M059J (cell line): ENCODE data around the gene MMD. TPM values are rescaled to one million over a fixed set of nuclear protein-coding genes. Genes with fewer than 3 reads are reported as not detected.
"Not testable (repeated sequence)": the region's sequence is repeated elsewhere in the genome, so short reads cannot be mapped to it uniquely, and the experiment has no call there.

Experiments
- DNase-seq: peaks from one replicate; pipeline ENCODE4 v3.0.0-alpha.2; 2012; ENCODE audit warnings: low read depth
- total RNA-seq: library from RNA; depleted of rRNA; stranded (reverse); fragments of >200 nt; shearing (Covaris generic); gene quantifications from 2 replicates; pipeline ENCODE4 v1.2.3, GENCODE V29; 2014; rRNA removed

Gene MMD, protein sequence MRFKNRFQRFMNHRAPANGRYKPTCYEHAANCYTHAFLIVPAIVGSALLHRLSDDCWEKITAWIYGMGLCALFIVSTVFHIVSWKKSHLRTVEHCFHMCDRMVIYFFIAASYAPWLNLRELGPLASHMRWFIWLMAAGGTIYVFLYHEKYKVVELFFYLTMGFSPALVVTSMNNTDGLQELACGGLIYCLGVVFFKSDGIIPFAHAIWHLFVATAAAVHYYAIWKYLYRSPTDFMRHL
- 28.6 and 35.2 TPM in 2 replicates for total RNA-seq

DNA sequence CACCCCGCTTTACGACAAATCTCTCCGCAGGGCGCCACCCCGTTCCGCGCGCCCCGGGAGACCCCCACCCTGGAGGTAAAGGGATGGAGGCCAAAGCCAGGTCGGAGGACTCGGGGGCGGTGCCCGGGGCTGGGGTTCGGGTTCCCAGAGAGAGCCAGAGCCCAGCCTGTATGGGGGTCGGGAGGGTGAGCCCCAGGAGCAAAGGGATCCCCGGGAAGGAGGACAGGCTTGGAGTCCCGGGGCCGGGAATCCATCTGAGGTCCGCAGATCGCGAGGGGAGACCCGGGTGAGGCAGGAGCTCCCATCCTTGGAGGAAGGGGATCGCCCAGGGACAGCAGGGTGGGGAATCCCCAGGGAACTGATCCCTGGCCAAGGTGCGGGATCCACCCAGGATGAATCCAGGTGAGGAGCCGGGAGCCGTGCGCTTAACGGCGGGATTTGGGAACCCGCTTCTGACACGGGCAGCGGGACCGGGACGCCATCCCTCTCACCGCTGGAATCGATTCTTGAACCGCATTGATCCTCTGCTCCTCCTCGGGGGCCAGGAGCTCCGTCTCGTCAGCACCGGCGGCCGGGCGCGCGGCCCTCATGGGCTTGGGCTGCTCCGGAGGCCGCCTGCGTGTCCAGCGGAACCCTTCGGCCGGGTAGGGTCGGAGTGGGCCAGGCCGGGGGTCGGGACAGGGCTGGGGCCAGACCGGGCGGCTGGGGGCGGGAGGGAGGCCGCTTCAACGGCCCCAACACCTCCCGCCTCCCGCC is at the start of gene MMD:
Gene MMD (minus strand): TSS at position 657 of the 756 bp plus-strand sequence. CDS start 140 bp downstream, at position 517.
- DNase-seq, result peak; percentile 33

DNA sequence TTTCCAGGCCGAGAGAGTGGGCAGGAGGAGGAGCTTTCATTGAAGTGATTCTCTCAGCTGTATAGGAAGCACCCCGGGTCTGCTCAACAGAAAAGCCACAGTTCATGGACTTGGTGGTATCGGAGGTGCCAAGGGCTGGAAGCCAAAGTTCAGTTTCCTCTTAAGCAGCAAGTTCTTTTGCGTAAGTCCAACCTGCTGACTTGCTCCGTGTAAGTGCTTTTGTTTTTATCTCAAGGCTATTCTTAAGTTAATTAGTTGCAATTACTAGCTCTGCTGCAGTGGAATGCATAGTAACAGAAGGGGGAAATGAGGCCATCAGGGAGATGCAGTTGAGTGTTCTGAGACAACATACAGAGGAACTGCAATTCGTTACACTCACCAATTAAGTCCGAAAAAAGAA is 45.0 kb upstream of the MMD start:
- DNase-seq, result no peak

DNA sequence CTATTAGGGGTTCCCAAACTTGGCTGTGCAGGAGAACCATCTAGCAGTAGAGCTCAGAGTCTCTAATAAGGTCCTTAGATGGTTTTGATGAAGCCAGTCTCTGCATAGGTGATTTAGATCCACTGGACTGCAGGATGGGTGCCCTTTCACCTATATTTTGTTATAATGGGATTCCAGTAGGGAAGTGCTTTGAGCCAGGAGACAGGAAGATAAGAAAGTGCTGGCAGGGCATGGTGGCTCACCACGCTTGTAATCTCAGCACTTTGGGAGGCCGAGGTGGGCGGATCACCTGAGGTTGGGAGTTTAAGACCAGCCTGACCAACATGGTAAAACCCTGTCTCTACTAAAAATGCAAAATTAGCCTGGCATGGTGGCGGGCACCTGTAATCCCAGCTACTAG is 44.1 kb upstream of the MMD start:
- DNase-seq, result not testable (repeated sequence)

DNA sequence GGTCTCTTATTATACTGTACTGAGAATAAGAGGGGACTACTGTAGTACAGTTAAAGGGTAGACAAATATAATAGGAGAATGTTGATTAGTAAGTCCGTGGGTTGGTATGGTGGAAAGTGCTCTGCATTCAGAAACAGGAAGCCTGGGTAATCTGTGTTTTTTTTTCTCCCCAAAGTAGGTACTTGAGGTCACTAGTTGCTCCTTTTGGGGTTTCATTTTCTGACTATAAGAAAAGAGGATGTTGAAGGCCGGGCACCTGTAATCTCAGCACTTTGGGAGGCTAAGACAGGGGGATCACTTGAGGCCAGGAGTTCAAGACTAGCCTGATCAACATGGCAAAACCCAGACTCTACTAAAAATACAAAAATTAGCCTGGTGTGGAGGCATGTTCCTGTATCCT is 42.0 kb upstream of the MMD start:
- no peak for DNase-seq

DNA sequence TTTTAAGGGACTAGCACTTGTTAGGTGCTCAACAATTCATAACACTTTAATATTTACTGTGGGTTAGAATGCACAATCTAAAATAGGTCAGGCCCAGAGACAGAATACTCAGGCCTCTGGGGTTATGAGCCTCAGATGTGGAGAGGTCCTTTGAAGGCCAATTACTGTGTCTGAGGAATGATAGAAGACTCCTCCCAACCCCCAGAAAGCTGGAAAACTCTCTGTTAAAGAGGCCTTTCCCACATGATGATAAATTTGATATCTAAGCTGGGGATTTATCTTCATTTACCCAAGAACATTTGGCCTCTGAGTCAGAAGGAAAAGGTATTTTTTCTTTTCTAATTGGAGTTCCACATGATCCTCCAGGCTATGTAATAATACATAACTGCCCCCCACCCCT is 41.1 kb upstream of the MMD start:
- DNase-seq, result peak; percentile 45

DNA sequence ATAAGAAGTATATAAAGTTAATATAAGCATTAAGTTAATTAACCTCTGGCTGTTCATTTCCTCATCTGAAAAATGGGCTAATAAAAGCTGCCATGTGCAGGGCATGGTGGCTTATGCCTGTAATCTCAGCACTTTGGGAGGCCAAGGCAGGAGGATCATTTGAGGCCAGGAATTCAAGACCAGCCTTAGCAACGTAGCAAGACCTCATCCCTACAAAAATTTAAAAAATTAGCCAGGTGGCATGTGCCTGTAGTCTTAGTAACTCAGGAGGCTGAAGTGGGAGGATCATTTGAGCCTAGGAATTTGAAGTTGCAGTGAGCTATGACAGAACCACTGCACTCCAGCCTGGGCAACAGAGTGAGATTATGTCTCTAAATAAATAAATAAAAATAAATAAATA is 40.6 kb upstream of the MMD start:
- DNase-seq, result no peak

DNA sequence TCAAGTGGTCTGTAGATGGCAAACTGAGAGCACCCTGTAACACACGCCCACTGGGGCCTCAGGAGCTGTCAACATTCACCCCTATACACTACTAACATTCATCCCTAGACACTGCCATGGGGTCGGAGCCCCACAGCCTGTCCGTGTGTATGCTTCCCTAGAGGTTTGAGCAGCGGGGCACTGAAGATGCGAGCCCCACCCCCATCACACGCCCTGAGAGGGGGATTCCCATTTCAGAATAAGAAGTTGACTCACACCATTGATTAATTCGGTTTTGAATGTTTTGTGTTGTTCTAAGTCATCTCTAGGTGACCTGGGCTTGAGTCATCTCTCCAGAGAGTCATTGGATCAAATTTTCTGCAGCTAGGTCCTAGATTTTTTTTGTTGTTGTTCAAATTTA is 37.3 kb upstream of the MMD start:
- peak; percentile 89 for DNase-seq

DNA sequence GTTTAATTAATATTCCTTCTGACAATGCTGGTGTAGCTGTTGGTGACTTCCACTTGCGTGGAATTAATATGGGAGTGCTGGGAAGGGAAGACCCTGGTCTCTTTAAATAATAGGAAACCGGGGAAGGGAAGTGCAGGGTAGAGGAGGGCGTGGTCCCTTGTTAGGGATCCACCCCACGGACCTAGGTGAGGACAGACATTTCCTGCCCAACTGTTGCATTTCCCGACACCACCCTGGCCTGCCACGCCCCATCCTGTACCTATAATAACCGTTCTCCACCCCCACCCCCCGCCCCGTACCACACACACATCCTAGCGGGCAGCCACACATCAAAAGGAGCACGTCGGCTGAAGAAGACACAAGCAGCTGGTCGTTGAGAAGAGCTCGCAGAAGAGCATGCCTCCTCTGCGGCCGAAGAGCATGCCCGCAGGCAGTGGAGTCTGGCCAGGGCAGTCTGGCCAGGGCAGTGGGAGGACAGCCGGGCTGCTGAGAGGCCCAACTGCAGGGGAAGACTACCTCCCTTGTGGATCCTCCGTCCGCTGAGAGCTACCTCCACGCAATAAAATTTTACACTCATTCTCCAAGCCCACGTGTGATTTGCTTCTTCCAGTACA is 36.8 kb upstream of the MMD start:
- no peak for DNase-seq

DNA sequence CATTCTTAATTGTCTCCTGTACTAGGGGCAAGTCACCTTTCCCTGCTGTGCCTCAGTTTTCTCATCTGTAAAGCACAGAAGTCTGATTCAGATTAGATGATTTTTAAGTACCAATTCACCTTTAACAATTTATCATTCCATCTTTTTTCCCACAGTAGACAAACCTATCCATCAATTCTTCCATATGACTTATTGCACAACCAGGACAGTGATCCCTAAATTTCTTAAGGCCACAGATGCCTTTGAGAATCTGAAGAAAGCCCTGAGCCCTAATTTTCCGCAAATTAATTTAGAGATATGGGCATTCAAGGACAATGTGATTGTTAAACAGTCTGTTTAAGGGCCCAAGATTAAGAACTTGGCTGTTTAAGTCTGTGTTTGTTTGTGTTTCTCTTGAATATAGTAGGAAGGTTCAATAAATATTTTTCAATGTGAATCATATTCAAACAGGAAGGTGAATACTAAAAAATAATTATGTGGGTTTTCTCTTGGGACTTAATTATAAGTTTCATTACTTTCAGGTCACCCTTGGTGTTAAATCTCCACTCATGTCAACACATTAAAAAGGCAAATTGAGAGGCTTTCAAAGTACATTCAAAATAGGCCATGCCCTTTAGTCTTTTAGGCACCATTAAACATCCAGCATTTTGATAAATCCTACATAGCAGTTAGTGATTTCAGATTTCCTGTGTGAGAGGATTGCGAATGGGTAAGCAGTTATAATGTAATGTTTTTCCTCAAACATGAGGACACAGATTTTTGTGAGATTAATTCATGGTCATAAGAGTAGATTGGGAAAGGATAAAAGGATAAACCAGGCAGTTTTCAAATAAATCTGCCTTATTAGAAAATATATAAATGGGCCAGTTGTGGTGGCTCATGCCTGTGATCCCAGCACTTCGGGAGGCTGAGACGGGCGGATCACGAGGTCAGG is 34.9 kb upstream of the MMD start:
- DNase-seq, result no peak

DNA sequence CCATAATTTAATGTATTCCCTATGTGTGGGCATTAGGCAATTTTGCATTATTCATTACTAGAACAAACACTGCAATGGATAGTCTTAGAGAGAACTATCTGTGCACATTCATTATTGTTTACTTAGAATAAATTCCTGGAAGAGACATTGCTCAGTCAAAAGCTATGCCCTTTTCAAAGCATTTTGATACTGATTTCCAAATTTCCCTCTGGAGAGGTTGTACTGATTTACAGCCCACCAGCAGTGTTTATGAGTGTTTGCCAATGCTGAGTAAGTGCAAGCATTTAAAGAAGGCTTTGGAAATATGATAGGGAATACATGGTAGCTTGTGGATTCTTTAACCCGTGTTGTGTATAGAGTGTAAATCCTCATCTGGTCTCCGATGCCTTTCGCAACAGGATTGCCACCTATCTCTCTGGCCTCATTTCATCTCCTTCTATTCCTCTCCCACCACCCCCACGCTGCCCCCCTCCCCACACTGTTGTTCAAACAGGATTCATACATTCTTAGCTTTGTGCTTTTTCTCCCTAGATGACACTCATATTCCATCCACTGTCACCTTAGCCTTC is 33.4 kb upstream of the MMD start:
- DNase-seq, result peak; percentile 83

DNA sequence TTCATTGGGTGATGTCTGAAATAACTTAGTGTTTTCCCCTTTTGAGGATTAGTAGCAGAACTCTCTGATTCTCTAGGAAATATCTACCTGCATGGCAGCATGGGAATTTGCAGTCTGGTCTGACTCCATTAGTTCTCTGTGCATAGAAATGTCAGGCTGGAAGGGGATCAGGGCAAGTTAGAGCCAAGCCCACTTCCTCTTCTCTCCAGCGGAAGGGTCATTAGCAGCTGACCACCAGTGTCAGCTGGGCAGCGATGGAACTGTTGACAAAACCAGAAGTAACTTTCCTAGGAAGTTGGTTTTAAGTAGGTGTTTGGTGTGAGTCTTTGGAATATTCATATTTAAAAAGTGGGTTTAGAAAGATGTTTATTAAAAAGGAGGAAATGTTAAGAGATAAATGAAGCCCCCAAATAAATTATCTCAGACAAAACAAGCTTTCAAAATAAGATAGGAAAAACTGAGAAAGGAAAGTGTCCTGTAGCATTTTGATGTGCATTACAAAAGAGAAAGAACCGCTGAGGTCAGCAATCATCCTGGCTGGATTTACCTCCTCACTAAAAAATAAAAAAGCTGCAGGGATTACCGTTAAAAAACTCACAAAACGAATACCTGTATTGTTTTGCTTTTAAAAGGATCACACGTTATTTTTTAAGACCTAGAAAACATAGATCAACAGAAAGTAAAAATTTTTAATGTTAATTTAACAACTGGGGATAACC is 32.4 kb upstream of the MMD start:
- DNase-seq, result no peak

DNA sequence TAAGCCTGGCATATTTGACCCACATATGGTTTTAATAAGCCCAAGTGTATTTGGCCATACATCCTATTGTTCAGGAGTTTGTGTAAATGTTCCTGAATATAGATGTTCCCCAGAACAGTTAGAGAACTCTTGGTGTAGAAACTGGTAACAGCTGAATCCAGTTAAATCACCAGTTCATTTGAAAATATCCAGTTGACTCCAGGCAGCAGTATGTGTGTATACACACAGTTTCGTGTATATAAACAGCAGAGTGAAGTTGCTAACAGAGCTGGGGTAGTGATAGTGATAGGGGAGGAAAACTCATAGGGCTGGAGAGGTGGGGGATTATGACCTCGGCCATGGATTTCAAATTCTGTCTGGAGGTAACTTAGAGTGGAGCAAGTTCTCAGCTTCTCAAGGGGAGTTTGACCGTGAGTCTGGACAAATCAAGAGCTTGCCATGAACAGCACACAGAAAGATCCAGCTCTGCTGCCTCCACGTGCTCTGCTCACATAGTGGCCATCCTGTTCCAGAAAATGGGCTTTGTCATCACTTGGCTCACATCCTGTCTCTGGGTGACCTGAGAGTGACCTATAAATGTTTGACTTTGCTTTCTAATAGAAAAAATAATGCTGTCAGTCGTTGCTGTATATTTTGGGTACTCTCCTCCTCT is 30.6 kb upstream of the MMD start:
- DNase-seq, result peak; percentile 86

DNA sequence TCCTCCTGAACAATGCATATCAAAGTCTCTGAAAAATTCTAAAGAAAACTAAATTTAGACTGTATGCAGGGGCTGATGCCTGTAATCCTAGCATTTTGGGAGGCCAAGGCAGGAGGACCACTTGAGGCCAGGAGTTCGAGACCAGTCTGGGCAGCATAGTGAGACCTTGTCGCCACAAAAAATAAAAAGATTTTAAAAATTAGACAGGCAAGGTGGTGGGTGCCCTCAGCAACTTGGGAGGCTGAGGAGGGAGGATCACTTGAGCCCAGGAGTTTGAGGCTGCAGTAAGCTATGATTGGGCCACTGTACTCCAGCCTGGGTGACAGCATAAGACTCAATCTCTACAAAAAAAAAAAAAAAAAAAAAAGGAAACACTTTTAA is 30.1 kb upstream of the MMD start:
- DNase-seq, result no peak

DNA sequence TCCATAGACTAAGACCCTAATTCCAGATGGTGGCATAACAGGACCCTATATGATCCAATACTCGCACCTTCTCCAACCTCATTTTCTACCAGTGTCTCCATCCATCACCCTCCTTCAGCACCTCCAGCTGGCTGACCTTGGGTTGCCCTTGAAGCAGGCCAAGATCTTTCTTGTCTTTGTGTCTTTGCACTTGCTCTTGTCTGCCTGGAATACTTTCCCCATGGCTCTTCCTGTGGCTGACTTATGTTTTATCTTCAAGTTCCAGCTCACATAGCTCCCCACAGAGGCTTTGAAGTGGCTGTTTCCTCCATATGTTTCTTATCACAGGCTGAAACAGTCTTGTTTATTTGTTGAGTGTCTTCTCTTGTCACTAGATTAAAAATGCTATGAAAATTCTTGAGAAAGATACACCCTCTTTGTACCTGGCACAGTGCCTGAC is 29.6 kb upstream of the MMD start:
- peak; percentile 43 for DNase-seq

DNA sequence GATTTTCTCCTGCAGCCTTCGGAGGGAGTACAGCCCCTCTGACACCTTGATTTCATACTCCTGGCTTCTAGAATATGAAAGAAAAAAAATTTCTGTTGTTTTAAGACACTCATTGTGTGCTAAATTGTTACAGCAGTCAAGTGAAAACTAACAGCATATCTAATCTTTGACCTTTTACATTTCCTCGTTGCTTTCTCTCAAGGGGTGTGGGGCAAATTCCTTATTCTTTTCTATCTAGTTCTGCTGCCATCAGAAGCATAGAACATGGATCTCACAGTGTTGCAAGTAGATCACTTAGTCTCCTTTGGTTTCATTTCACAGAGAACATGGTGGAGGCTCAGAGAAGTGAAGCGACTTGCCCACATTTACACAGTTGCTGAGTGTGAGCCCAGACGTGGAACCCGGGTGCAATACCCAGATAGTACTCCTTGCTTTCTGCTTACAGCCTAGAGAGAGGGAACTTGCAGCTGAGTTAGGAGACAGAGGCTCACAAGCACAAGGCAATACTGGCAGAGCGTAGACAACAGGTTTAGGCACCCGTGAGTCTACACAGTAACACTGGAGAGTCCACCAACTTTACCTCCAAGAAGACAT is 28.7 kb upstream of the MMD start:
- no peak for DNase-seq

DNA sequence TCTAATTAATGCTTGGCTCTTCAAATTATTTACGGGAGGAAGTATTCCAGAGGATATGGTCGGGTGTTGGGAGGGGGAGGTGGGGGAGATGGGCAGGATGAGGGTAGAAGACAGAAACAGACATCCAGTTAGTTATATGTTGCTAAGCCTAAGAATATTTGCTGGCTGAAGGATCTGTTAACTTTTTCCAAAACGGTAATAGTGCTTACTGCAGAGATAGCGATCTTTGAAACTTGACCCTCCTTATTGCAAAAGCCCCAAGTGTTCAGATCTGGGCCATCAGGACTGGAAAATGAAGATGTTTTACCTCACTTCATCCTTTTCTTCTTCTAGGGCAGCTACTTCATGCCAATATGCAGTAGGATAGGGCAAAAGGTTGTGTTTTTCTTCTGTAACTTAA is 27.0 kb upstream of the MMD start:
- peak; percentile 80 for DNase-seq

DNA sequence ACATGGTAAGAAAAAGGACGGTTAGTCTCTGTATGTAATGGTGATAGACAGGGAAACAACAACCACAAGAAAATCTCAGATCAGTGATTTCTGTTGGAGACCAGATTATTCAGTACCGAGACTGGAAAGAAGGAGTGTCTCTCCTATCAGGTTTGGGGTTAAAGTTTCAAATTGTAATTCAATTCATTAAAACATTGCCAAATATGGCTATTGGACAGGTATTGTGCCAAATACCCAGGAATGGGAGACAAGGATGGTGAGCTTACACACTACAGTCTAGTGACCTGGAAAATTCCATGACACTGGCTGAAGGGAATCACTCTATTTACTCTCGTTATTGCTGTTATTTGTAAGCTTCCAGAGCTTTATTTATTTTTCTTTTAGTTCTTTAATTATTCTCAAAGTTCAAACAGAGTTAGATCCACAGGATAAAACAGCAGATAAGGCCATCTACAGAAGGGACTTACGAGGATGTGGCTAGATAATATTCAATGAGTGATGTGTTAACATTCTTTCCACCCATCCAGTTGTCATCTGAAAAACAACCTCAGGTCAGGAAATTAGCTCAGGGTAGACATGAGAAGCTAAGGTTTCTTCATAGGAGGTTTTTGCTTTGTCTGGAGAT is 25.1 kb upstream of the MMD start:
- DNase-seq, result peak; percentile 79

DNA sequence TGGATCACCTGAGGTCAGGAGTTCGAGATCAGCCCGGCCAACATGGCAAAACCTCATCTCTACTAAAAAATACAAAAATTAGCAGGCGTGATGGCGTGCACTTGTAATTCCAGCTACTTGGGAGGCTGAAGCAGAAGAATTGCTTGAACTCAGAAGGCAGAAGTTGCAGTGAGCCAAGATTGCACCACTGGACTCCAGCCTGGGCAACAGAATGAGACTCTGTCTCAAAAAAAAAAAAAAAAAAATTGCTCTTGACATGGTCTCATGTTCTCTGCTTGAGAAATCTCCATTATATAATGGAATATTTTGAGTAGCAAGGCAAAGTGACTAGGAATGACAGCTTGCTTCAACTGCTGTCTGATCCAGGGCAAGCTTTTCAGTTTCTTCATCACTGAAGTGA is 24.4 kb upstream of the MMD start:
- not testable (repeated sequence) for DNase-seq
